Mesendoderm (in vitro differentiated cells): Measurements from ENCODE around the gene PRKN.
A peak's percentile ranks its signal among the peaks of the same experiment; 100 is the strongest.

Source experiments
- DNase-seq: peaks from one replicate; pipeline ENCODE4 v3.0.0; 2013
- H2AK5ac ChIP-seq: 2 replicates; pipeline ENCODE4 v1.6.1; 2013; ENCODE audit warnings: low read length, inconsistent platforms
- H2BK120ac ChIP-seq: 2 replicates; pipeline ENCODE4 v1.6.1; 2013; ENCODE audit warnings: low read depth, mild to moderate bottlenecking, low read length, moderate library complexity, mixed read lengths
- H2BK15ac ChIP-seq: replicated peaks from 2 replicates; pipeline ENCODE4 v1.6.1; 2013; ENCODE audit warnings: low read depth, mild to moderate bottlenecking, moderate library complexity
- H2BK5ac ChIP-seq: 2 replicates; pipeline ENCODE4 v1.6.1; 2013; ENCODE audit warnings: low read length, inconsistent platforms
- H3K18ac ChIP-seq: 2 replicates; pipeline ENCODE4 v1.6.1; 2013; ENCODE audit warnings: mild to moderate bottlenecking, low read length, mixed read lengths
- H3K23ac ChIP-seq: one replicate; pipeline ENCODE4 v1.6.1; 2013; ENCODE audit warnings: low read length
- H3K27ac ChIP-seq: 2 replicates; pipeline ENCODE4 v1.5.1; 2013; ENCODE audit warnings: low read depth, mild to moderate bottlenecking, inconsistent platforms, low read length, moderate library complexity
- H3K27me3 ChIP-seq: 2 replicates; pipeline ENCODE4 v1.6.1; 2013; ENCODE audit warnings: low read length, control low read depth, mild to moderate bottlenecking, inconsistent platforms; ENCODE audit not compliant: insufficient read depth, poor library complexity
- H3K36me3 ChIP-seq: 2 replicates; pipeline ENCODE4 v1.6.1; 2013; ENCODE audit warnings: low read length, inconsistent platforms; ENCODE audit not compliant: control insufficient read depth, insufficient read depth
- H3K4ac ChIP-seq: one replicate; pipeline ENCODE4 v1.6.1; 2013; ENCODE audit warnings: low read depth, mild to moderate bottlenecking, low read length, moderate library complexity
- H3K4me1 ChIP-seq: 2 replicates; pipeline ENCODE4 v1.6.1; 2013; ENCODE audit warnings: low read depth, low read length, inconsistent platforms; ENCODE audit not compliant: control insufficient read depth
- H3K4me2 ChIP-seq: 2 replicates; pipeline ENCODE4 v1.6.1; 2013; ENCODE audit warnings: low read length
- H3K4me3 ChIP-seq: 2 replicates; pipeline ENCODE4 v1.5.1; 2013; ENCODE audit warnings: mild to moderate bottlenecking, low read length
- H3K56ac ChIP-seq: one replicate; pipeline ENCODE4 v1.6.1; 2013; ENCODE audit warnings: low read length
- H3K79me1 ChIP-seq: 2 replicates; pipeline ENCODE4 v1.6.1; 2013; ENCODE audit warnings: low read length, inconsistent platforms
- H3K79me2 ChIP-seq: 2 replicates; pipeline ENCODE4 v1.6.1; 2013; ENCODE audit warnings: mild to moderate bottlenecking, low read length; ENCODE audit not compliant: control insufficient read depth, insufficient read depth
- H3K9ac ChIP-seq: 2 replicates; pipeline ENCODE4 v1.6.1; 2013; ENCODE audit warnings: low read length, inconsistent platforms
- H4K5ac ChIP-seq: one replicate; pipeline ENCODE4 v1.6.1; 2013; ENCODE audit warnings: low read length
- H4K8ac ChIP-seq: one replicate; pipeline ENCODE4 v1.6.1; 2013; ENCODE audit warnings: low read depth, mild to moderate bottlenecking, control low read depth, low read length, moderate library complexity
- WGBS: extraction: QIAGEN DNeasy Blood & Tissue Kit; methylation state at CpG from one replicate; pipeline ENCODE4 v1.1.7; 2013; ENCODE audit warnings: low lambda C conversion rate, missing lambda C conversion rate; ENCODE audit not compliant: insufficient coverage; ENCODE audit errors: extremely low coverage; 5-methylcytosine and 5-hydroxymethylcytosine counted together

PRKN gene

DNA sequence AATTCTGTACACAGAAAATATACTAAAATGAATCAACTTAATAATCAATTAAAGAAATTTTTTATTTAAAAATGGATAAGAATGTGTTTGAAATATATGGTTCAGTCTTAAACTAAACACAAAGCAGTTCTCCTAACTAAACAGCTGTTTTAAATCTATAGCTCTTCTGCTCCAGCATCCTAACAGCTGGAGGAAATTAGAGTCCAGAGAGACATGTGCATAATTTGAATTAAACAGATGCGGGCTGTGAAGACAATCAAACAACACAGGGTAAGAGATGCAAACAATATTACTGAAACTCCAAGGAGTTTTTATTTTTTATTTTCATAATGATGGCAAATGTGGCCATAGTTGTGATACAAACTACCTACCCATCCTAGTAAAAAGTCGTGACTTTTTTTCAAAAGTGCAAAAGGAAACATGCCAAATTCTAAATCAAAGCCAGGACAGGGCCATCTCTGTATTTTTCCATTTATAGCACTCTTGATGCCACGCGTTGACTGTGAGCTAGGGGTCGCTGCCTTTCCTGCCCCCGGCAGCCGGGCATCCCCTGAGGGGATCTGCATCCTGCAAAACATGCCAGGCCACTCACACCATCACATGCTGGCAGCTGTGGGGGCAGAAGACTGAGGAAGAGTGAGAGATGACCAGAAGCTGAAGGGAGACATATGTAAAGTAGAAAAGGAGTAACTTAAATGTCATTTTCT lies 310.6 kb downstream of the PRKN start:
- H3K36me3 ChIP-seq: no peaks in the 10 kb centered on the region
- H3K79me1 ChIP-seq: no peaks in the 10 kb centered on the region
- no peak overlapping the region for H4K8ac ChIP-seq
- no peak overlapping the region for H2BK15ac ChIP-seq
- H3K23ac ChIP-seq: no peak overlapping the region
- H2AK5ac ChIP-seq: no peak overlapping the region
- H3K18ac ChIP-seq: no peak overlapping the region
- DNase-seq: no peak
- H2BK120ac ChIP-seq: no peak overlapping the region
- WGBS: no CpG with 5 or more reads among the region's 7 CpGs
- no peak overlapping the region for H3K4ac ChIP-seq
- no peaks in the 10 kb centered on the region for H3K79me2 ChIP-seq
- no peak overlapping the region for H3K27ac ChIP-seq
- no peak overlapping the region for H4K5ac ChIP-seq
- H3K4me2 ChIP-seq: no peak overlapping the region
- H3K27me3 ChIP-seq: no peaks in the 10 kb centered on the region
- H2BK5ac ChIP-seq: no peak overlapping the region
- H3K9ac ChIP-seq: no peak overlapping the region
- H3K4me1 ChIP-seq: no peaks in the 10 kb centered on the region
- no peak overlapping the region for H3K56ac ChIP-seq
- H3K4me3 ChIP-seq: no peak overlapping the region

DNA sequence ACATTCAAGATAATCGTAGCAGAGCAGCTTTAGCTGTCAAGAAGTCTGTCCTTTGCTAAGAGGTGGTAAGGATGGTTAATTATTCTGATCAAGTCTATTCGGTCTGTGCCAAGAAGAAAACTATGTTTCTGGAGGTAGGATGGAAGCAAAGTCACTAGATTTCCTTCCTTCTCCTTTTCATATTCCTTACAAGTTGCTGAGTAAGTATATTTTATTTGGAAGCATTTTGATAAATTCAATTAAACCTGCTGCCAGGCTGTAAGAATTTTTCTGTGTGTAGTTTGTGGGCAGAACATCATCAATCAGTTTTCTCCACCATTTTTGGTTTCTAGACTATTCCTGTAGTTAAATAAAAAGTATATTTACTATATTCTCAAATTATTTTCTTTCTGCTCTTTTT lies 311.3 kb downstream of the PRKN start:
- no peak overlapping the region for H2BK5ac ChIP-seq

DNA sequence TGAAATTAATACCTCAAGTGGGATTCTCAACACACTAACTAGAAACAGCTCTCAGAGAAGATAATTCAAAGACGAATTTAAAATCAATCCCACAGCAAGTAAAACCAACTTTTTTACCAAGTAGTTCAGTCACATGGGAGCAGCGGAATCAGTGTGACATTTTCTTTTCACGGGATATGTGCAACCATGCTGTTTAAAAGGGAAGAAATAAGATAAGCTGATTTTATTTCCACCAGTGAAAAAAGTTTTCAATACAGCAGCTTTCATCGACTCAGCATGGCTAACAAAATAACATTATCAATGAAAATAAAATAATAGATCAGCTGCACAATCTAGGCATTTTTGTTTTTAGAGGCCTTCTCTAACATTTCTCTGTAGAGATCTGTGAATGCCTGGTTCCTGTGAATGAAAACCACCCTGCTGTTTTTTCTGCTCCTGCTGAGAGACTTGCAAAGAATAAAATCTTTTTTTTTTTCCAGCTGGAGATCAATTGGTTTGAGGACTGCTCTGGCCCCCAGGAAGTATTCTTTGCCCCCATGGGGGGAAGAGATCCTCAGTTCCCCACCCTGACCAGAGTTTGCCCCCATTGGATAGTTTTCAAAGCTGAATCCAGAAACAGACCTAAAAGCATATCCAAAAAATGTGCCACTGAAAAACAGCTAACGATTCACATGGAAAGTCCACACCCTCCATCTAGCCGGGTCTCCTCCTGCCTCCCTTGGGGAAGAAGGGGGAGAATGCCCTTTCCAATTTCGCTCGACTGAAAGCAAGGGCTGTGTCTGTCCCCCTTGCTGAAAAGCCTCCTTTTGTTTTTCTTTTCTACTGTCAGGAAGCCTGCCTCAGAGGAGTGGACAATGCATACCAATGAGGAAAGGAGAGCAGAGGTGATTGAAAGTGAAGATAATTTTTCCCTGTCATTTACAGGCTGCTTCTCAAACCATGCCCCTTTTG lies 317.6 kb downstream of the PRKN start:
- Histone ChIP-seq H3K4me3 (no peak overlapping the region), H3K4me1 (no peaks in the 10 kb centered on the region), H3K23ac (no peak overlapping the region), H4K8ac (no peak overlapping the region), H3K9ac (peak overlapping the region; percentile 21), H3K79me2 (no peaks in the 10 kb centered on the region), H3K4ac (no peak overlapping the region), H3K4me2 (peak overlapping the region; percentile 2), H3K79me1 (no peaks in the 10 kb centered on the region), H2BK5ac (peak overlapping the region; percentile 66), H3K27me3 (no peaks in the 10 kb centered on the region), H3K27ac (peak overlapping the region; percentile 81), H4K5ac (peak overlapping the region; percentile 8), H3K56ac (peak overlapping the region; percentile 49), H2AK5ac (no peak overlapping the region), H3K18ac (peak overlapping the region; percentile 77), H2BK15ac (no peak overlapping the region), H3K36me3 (no peaks in the 10 kb centered on the region), H2BK120ac (peak overlapping the region; percentile 49)
- DNase-seq: peak; percentile 80
- no CpG with 5 or more reads among the region's 8 CpGs for WGBS

More for the DNA sequence above, 311.3 kb downstream of the PRKN start:
- H3K27me3 ChIP-seq: no peaks in the 10 kb centered on the region
- H4K8ac ChIP-seq: no peak overlapping the region
- no peak overlapping the region for H2BK120ac ChIP-seq
- H3K4me1 ChIP-seq: no peaks in the 10 kb centered on the region
- no peak overlapping the region for H3K27ac ChIP-seq
- no peak overlapping the region for H3K4me3 ChIP-seq
- H3K4me2 ChIP-seq: no peak overlapping the region
- no peak overlapping the region for H3K9ac ChIP-seq
- no peaks in the 10 kb centered on the region for H3K36me3 ChIP-seq
- no peak overlapping the region for H3K23ac ChIP-seq
- no peak overlapping the region for H2AK5ac ChIP-seq
- no peaks in the 10 kb centered on the region for H3K79me2 ChIP-seq
- no CpG with 5 or more reads among the region's 2 CpGs for WGBS
- H3K79me1 ChIP-seq: no peaks in the 10 kb centered on the region
- H2BK15ac ChIP-seq: no peak overlapping the region
- H3K18ac ChIP-seq: no peak overlapping the region
- no peak overlapping the region for H3K4ac ChIP-seq
- H4K5ac ChIP-seq: no peak overlapping the region
- no peak overlapping the region for H3K56ac ChIP-seq
- no peak for DNase-seq

DNA sequence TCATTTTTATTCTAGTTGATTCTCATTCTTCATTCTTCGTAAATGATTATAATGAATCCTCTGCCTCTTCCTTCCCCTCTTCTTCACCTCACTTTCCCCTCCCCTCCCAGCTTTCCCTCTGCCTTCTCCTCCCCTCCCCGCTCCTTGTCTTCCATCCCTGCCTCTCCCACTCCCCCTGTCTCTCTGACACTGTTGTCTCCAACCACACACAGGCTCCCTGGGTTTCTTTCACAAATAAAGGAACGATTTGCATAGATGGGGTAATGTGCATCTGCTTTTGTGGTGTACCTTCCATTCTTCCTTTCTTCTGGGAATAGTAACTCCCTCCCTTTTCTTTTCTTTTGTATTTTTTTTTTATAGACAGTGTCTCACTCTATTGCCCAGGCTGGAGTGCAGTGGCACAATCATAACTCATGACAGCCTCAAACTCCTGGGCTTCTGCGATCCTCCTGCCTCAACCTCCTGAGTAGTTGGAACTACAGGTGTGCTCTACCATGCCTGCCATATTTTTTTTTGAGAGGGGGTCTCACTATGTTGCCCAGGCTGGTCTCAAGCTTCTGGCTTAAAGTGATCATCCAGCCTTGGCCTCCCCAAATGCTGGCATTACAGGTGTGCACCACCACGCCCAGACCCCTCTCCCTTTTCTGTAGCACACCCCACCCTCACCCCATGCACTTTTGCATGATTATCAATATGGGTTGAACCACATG lies 318.6 kb downstream of the PRKN start:
- H3K27ac ChIP-seq: no peak overlapping the region
- H2BK15ac ChIP-seq: no peak overlapping the region
- no peak overlapping the region for H4K8ac ChIP-seq
- H3K4me3 ChIP-seq: no peak overlapping the region
- H3K79me1 ChIP-seq: no peaks in the 10 kb centered on the region
- H2BK5ac ChIP-seq: no peak overlapping the region
- no peaks in the 10 kb centered on the region for H3K79me2 ChIP-seq
- no peak overlapping the region for H3K4ac ChIP-seq
- peak; percentile 5 for DNase-seq
- H3K4me1 ChIP-seq: no peaks in the 10 kb centered on the region
- no peak overlapping the region for H3K56ac ChIP-seq
- H3K18ac ChIP-seq: no peak overlapping the region
- peak overlapping the region; percentile 64 for H2BK120ac ChIP-seq
- no peak overlapping the region for H3K23ac ChIP-seq
- no peaks in the 10 kb centered on the region for H3K36me3 ChIP-seq
- no peak overlapping the region for H3K9ac ChIP-seq
- no peak overlapping the region for H3K4me2 ChIP-seq
- H3K27me3 ChIP-seq: no peaks in the 10 kb centered on the region
- H4K5ac ChIP-seq: no peak overlapping the region
- H2AK5ac ChIP-seq: no peak overlapping the region
- WGBS: no CpG with 5 or more reads among the region's 5 CpGs

DNA sequence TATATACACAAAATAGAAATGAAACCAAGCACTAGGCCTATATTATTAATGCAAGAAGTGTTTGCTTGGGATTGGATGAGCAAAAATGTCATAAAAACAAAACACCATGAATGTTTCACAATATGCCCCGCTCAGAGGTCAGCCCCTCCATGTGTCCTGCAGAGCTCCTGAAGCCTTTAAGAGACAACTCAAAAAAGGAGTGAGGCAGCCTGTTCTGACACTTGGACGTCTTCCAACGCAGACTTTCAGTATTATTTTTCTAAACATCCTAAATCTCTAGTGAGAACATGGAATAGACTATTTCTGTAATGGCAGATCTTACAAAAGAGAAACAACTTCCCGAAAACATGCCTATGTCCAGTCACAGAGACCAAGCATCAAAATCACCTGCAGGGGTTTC lies 322.6 kb downstream of the PRKN start:
- no peak overlapping the region for H3K18ac ChIP-seq
- no peak overlapping the region for H3K4ac ChIP-seq
- no peak overlapping the region for H3K9ac ChIP-seq
- H2BK15ac ChIP-seq: no peak overlapping the region
- H2BK5ac ChIP-seq: no peak overlapping the region
- DNase-seq: no peak
- no peaks in the 10 kb centered on the region for H3K27me3 ChIP-seq
- H3K4me3 ChIP-seq: no peak overlapping the region
- H3K27ac ChIP-seq: no peak overlapping the region
- H2AK5ac ChIP-seq: no peak overlapping the region
- H2BK120ac ChIP-seq: no peak overlapping the region
- H3K4me1 ChIP-seq: no peaks in the 10 kb centered on the region
- no peaks in the 10 kb centered on the region for H3K79me1 ChIP-seq
- H3K79me2 ChIP-seq: no peaks in the 10 kb centered on the region
- H3K23ac ChIP-seq: no peak overlapping the region
- no peaks in the 10 kb centered on the region for H3K36me3 ChIP-seq
- no CpG with 5 or more reads among the region's 4 CpGs for WGBS
- no peak overlapping the region for H3K4me2 ChIP-seq
- H4K8ac ChIP-seq: no peak overlapping the region
- H3K56ac ChIP-seq: no peak overlapping the region
- no peak overlapping the region for H4K5ac ChIP-seq
